Measurements from ENCODE around the gene VSTM4. TPM values are rescaled to one million over a fixed set of nuclear protein-coding genes. Genes with fewer than 3 reads are reported as not detected.

Gene VSTM4
- total RNA-seq, 1 donor from 2014 or later, result 0.27 TPM

DNA sequence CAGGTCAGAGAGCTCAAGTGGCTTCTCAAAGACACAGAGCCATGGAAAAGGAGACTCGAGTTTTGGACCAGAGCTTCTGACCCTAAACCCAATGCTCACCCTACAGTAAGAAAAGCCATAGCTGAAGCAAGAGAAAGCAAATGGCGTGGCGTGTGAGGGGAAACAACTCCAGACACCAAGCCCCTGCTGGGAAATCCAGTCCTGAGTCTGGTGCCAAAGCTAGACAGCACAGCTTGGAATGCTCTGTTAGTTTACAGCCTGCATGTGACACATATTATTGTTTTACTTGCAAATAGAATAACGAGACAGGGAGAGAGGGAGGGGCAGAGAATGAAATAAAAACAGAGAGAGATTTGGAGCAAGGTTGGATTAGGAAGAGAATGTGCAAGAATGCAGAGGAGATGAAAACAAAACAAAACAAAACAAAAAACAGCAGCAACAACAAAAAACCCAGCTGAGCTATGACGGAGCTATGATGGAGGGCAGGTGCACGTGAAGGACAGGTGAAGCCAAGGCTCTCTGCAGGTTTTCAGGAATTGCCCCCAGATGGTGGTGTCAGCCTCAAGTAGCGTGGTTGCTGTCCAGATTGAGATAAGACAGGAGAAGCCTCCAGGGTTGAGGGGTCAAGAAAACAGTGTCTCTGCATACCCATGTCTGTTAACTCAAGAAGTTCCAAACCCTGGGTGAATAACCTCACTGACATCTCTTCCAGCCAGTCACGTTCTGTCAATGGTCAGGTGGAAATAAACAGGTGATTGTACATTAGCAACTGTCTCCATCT, 105.9 kb downstream of the VSTM4 start:
- intact Hi-C loops (cut with micrococcal nuclease), result no loop called here

DNA sequence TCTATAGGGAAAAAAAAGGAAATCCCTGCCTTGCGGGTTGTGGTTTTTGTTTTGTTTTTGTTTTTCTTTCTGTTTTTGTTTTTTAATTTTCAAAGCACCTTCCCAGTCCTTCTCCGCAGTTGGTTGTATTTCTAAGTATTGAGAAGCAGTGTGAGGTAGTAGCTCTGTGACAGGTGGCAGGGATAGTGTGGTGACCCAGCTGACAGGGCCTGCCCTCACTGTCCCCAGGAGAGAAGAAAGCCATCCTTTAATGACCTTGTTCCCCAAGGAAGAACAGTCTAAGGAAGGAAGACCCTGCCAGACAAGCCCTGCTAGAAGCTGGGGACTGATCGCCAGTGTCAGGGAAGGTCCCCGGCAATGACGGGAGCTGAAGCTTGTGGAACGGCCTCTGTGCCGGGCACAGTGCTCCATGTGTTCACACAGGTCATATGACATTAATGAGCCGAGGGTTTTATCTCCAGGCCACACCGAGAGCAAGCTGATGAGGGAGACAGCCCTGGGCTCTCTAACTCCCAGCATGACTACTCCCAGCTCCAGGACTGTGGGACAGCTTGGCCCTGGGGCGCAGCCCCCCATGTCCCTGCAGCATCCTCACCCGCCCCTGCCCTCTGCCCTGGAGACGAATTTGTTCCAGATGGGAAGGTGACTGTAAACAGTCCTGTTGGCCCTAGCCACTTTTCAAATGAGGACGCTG, 106.7 kb downstream of the VSTM4 start:
- intact Hi-C loops (cut with micrococcal nuclease), result no loop called here

DNA sequence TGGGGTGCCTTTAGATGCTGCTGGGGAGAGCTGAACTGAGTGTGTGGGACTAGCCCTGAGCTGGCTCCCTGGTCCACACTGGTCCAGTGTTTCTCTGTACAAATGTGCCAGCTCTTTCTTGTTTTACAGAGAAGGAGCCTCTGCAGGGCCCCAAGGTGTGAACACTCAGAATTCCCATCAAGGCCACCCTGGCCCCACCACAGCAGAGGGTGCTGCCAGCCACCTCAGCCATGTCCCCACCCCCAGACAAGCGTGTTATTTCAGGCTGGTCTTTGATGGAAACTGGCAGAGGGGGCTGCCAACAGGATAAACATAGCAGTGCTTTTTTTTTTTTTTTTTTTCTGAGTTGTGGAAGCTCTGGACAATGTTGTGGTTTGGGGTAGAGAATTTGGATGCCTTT, 107.2 kb downstream of the VSTM4 start:
- intact Hi-C loops (cut with micrococcal nuclease), result no loop called here

DNA sequence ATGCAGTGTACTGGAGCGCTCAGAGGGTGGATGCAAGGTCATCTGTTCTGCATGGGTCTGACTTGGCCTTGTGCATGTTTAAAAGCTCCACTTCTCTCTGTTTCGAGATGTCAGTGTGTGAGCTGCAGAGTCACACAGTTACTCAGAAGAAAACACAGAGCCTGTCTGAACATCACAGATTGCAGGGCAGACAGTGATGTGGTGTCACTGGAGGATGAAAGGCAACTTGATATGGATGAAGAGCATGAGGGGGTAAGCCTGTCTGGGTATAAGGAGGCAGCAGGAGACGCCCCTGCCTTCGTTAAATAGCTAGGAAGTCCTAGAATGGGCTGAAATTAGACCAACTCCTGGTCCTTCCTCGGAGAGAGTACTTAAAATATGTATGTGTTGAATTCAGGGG, 108.2 kb downstream of the VSTM4 start:
- intact Hi-C loops (cut with micrococcal nuclease), result no loop called here

DNA sequence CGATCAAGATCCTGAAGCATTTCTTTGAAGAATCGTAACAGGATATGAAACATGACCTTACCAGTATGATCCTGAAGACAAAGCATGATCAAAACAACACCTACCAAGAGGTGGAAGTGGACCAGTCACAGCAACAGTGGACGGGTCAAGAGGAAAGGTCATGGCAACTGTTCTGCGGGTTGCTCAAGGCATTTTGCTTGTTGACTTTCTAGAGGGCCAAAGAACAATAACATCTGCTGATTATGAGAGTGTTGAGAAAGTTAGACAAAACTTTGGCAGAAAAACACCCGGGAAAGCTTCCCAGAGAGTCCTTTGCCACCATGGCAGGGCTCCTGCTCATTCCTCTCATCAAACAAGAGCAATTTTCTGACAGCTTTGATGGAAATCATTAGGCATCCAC, 110.1 kb downstream of the VSTM4 start:
- intact Hi-C loops (cut with micrococcal nuclease), result no loop called here

DNA sequence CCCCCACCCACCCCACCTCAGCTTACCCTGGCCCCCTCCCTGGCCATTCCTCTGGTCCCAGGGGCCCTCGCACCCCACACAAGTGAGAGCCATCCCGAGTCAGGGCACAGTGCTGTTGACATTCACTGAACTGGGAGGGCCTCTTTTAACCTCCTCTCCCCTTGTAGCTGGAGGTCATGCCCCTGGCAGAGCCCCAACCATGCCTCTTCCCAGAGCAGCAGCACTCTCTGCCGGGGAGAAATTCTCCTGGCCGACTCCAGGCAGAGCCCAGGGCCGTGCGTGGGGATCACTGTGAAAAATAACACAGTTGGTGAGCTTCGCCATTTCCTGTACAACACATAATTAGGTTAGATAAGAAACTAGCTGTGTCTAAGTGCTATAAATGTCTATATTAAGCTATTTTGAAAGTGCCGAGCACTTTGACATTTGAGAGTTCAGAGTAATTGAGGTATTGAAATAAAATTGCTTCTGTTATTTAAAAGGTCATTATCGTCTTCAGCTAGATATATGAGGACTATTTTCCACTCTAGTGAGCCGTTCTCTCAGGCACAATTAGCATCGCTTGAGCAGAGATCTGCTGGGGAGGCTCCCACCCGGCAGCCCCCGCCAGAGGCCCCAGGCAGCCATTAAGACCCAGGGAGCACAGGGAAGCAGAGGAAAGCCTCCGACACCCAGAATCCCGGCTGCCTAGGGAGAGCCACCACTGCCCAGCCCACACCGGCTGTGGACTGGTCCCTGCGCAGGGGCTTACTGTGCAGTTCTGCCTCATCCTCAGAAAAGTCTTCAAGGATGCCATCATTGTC, 113.3 kb downstream of the VSTM4 start:
- intact Hi-C loops (cut with micrococcal nuclease), result no loop called here

DNA sequence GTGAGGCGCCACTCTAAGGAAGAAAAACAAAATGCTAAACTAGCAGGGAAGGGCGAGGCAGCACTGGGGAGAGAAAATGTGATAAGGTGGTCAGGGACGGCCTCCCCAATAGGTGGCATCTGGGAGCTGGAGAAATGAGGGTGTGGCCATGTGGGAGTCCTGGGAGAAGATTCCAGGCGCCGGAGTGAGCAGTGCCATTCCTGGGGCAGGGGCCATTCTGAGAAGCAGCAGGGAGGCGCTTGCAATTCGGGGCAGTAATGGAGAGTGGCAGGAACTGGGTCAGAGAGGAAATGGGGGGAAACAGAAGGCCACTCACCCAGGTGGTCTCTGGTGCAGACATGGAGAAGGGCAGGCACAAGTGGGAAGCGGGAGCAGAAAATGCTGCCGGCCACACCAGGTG, 113.9 kb downstream of the VSTM4 start:
- intact Hi-C loops (cut with micrococcal nuclease), result no loop called here

DNA sequence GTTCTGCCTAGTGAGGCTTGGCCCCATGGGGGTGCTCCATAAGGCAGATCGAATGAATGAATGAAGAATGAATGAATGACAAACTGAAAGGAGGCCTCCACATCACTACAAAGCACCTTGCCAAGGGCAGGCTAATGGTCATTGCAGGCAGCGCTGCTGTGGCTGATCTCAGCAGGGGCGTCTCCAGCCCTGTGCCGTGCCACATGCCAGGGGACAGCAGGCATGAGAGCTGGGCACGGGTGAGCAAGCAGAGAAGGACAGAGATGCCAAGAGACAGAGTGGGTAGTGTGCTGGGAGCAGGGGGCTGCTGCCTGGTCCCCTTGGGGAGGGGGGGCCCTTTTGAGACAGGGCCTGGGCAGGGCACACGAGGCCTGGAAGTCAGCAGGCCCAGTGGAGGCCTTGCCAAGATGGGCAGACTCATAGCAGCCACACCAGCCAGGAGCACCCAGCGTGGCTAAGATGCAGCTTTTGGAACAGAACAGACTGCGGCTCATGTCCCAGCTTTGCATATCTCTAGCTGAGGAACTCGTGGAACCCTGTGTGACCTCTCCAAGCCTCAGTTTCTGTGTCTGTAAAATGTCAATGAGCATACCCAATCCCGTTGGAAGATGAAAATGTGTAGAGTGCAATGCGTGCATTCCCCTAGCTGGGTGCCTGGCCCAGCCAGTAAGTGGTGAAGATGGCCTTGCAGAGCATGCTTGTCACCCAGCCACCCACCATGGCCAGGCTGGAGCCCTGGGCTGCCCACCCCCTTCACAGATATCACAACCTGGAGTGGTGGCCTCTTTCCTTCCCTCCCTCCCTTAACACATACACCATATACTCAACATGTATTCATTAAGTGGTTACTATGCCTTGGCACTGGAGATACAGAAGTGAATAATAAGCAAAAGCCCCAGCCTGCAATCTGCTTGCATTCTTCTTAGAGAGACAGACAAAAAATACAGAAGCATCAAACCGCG, 114.6 kb downstream of the VSTM4 start:
- intact Hi-C loops (cut with micrococcal nuclease), result no loop called here

DNA sequence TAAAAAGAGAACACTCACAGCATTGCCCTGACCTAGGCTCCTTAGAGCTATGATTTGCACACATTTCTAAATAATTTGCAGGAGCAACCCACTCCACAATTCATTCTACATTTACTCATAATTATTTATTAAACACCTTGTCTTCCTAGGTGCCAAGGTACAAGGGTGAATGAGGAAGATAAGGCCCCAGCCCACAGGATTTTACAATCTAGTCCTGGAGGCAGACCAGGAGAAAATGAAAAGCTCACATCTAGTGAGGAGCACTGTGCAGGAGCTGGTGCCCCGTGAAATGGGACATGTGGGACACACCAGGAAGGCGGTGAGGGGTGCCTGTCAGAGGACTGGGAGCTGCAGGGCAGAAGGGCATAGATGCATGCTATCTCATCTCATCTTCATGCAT, 116.0 kb downstream of the VSTM4 start:
- intact Hi-C loops (cut with micrococcal nuclease), result no loop called here

DNA sequence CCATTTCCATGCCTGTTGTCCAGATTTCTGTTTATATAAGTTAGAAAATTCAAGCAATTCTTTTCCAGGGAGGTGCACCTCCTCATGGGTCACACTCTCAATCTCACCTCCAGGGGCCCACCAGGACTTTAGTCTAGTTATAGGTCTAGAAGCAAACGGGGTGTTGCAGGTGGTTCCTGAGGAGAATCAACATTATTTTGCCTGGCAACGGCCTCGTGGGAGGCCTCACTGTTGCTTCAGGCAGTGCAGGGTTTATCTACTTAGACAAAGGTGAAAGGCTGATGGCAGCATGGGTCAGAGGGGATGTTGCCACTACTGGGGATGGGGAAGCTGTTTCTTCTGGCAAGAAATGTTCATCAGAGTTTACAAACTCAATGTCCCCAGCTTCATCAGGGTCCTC, 119.0 kb downstream of the VSTM4 start:
- intact Hi-C loops (cut with micrococcal nuclease), result no loop called here

DNA sequence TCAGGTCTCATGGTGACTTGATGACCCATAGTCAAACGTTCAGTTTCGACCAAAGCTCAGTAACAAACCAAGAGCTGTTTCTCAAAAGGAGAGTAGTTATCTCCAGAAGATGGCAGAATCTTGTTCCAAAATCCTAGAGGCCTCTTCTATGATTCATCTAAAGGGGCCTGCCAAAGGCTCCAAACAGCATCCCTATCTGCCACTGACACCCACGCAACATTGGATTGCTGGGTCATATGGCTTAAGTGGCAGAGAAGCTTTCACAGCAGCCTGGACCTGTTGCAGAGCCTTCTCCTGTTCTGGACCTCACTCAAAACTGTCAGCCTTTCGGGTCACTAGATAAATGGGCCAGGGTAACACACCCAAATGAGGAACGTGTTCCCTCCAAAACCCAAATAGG, 121.7 kb downstream of the VSTM4 start:
- intact Hi-C loops (cut with micrococcal nuclease), result no loop called here

DNA sequence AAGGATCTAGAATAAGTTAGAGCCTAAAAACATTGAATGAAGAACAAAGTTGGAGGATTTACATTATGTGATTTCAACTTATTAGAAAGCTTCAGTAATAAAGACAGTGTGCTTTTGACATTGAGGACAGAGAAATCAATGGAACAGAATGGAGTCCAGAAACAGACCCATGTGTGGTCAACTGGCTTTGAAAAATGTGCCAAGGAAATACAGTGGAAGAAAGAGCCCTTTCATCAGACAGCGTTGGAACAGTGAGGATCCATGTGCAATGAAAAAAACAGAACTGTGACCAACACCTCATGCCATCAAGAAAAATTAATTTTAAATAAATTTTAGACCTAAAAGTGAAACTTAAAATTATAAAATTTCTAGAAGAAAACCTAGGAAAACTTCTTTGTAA, 125.1 kb downstream of the VSTM4 start:
- intact Hi-C loops (cut with micrococcal nuclease), result no loop called here

DNA sequence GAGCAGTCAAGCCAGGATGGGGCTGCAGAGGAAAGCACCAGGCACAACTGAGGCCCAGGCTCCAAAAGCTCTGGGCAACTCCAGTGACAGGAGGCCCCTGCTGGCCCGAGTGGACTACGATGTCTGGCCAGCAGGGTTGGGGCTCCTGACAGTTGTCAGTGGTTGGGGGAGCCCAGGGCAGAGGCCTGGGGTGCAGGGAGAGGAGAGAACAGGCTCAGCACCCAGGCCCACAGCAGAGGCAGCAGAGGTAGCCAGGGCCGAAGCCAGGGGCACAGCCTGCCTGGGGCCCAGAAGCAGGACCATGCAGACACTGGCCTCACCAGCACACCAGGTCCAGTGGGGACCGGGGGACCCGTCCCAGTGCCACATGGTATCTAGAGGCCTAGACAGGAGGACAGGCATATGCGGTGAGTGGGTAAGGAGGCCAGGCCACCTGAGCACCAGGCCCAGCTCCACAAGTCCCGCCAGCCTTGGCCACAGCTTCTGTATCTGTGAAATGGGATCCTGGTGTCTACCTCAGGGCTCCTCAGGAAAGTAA, 129.6 kb downstream of the VSTM4 start:
- intact Hi-C loops (cut with micrococcal nuclease), result no loop called here

DNA sequence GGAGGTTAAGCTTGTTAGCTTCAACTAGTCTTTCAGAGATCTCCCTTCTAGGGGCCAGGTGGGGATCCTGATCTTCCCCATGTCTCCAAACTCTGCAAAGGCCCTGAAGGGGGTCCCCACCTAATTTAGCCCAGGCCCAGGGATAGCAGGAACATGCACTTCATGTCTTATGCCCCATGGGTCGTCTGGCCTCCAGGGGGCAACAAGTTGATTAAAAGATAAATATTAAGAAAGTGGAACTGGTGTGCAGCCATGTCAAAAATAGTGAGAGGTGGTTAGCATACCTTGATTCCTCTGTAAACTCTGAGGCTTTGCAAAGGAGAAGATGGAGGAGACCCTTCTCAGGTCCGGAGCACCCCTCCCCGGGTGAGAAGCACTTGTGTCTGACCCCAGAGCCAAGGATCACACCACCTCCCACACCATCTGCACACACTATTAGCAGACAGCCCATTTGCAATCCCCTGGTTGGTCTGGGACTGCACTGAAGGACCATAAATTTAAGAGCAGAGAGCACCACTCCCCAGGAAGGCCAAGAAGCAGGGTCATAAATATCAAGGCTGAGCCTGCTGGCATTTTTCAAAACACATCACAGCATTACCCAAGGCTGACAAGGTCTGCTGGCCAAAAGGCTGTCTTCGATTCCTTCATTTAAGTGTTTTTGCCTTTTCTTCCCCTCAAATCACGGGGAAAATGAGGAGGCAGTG, 131.5 kb downstream of the VSTM4 start:
- intact Hi-C loops (cut with micrococcal nuclease), result loop anchor here (5.0 kb wide), 1 partner anchor 424 kb away; no protein-coding TSS in a partner anchor

DNA sequence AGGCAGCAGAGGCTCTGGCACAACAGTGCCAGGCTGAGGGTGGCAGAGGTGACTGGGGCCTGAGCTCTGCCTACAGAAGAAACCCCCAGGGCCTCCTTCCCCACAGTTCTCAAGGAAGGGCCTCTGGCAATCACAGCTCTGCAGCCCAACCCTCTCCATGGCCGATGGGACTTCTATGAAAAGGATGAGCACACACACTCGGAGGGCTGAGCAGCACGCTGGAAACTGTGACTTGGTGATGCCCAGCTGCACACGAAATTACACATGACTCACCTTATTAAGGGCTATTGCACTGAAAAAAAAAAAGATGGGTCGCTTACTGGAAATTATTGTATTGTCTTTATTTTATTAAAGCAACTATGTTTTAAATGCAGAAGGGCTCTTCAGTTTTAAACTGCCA, 132.7 kb downstream of the VSTM4 start:
- intact Hi-C loops (cut with micrococcal nuclease), result loop anchor here (5.0 kb wide), 1 partner anchor 425 kb away; no protein-coding TSS in a partner anchor

DNA sequence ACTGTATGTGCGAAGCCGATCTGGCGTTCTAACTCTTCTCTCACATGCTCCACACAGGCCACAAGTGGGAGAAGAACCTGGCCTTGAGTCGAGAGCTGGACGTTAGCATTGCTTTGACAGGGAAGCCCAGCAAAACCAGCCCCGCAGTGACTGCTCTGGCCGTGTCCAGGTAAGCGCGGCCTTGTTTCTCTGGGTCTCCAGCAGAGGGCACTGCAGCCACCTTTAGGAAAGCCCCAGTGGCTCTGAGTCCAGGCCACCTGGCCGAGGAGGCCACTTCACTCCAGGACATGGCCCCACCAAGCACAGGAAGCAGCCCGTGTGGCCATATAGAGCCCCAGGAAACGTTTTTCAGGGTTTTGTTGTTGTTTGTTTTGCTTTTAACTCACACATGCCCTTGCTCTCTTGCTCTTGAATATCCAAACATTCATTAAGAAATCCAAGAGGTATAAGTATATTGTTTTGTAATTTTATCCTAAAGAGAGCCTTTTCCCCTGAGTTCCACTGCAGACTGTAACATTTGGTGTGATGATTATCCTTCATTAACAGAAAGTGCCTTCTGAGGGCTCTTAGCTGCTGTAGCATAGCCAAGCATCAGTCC, 133.9 kb downstream of the VSTM4 start:
- intact Hi-C loops (cut with micrococcal nuclease), result loop anchor here (2.0 to 5.0 kb wide), 3 partner anchors 323 to 537 kb away; no protein-coding TSS in a partner anchor

DNA sequence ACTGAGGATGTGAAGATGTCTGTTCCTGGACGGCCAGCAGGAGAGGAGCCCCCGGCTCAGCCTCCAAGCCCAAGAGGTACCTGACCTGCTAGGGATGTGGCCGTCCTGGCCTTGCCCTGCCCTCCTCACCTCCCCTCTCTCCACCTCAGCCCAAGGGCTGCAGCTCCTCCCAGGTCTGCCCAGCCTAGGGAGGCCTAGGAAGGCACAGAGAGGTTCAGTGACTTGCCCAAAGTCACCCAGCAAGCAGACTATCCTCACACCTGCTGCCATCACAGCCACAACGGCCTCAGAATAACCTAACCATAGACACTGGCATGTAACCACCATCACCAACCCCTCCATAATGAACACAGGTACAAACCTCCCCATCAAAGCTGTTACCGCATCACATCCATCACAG, 137.0 kb downstream of the VSTM4 start:
- intact Hi-C loops (cut with micrococcal nuclease), result no loop called here

DNA sequence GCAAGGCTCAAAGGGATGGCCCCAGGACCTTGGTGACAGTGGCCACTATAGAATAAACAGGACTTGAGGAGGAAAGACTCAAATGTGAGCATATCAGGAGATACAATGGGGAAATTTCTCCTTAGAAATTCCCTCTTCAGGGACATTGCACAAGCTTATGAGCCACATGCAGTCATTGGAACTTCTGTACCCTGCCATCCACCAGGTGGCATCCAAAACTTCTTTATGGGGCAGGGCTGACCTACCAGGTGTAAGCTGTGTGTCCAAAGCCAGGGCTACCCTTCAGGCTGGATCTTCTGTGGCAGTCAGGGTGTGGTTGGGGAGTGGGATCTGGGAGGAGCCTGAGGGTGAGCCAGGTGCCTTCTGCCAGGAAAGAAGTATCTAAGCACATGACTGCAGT, 139.1 kb downstream of the VSTM4 start:
- intact Hi-C loops (cut with micrococcal nuclease), result no loop called here

DNA sequence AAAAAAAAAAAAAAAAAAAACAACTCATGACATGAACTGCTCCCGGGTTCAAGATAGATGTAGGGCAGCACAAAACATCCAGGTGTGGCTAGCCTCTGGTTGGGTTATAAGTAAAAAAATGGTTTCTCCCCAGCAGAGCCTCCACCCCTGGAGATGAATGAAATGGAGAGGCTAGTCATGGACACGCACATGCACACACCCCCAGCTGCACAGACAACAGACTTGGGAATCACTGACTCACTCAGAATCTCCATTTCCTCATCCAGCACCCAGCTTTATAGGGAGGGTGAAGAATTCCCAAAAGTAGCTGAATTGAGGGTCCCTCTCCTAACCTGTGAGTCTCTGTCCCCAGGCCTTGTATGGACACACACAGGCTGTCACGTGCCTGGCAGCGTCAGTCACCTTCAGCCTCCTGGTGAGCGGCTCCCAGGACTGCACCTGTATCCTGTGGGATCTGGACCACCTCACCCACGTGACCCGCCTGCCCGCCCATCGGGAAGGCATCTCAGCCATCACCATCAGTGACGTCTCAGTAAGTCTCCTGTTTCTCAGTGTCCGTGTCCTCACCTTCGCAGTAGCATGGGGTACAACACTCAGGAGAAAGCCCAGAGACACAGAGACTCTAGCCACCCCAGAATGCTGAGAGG, 140.7 kb downstream of the VSTM4 start:
- intact Hi-C loops (cut with micrococcal nuclease), result no loop called here

All from T-helper 2 cell treated with Interferon-gamma antibody and Interleukin-4, amounts not matched to agents 100 ng/mL and 5 ng/mL, for 36 hours (primary cell).